IPS-18a (cell line): ENCODE results near the gene KHDC4.

Experiments used
- H3K27ac ChIP-seq: one replicate; pipeline ENCODE4 v1.5.1; 2013; ENCODE audit warnings: low read length
- H3K27me3 ChIP-seq: one replicate; pipeline ENCODE4 v1.6.1; 2013; ENCODE audit warnings: mild to moderate bottlenecking, low read length; ENCODE audit not compliant: control insufficient read depth, insufficient read depth
- H3K36me3 ChIP-seq: one replicate; pipeline ENCODE4 v1.6.1; 2013; ENCODE audit warnings: low read depth, low read length; ENCODE audit not compliant: control insufficient read depth
- H3K4me1 ChIP-seq: one replicate; pipeline ENCODE4 v1.6.1; 2013; ENCODE audit warnings: low read depth, low read length; ENCODE audit not compliant: control insufficient read depth
- H3K4me3 ChIP-seq: one replicate; pipeline ENCODE4 v1.5.1; 2013; ENCODE audit warnings: low read length
- H3K9ac ChIP-seq: one replicate; pipeline ENCODE4 v1.6.1; 2013; ENCODE audit warnings: mild to moderate bottlenecking, low read length, moderate library complexity
- H3K9me3 ChIP-seq: one replicate; pipeline ENCODE4 v1.6.1; 2013; ENCODE audit warnings: low read depth, low read length; ENCODE audit not compliant: control insufficient read depth

Gene KHDC4

GRCh38 chr1:155976062-155976912 is 42.1 kb upstream of the KHDC4 start:
- H3K9ac ChIP-seq = peak overlapping the region; percentile 88
- peak overlapping the region; percentile 70 for H3K4me3 ChIP-seq
- H3K4me1 ChIP-seq = peaks cover 43% of the 10 kb centered on the region
- H3K36me3 ChIP-seq = no peaks in the 10 kb centered on the region
- H3K27ac ChIP-seq = no peak overlapping the region
- no peaks in the 10 kb centered on the region for H3K9me3 ChIP-seq
- no peaks in the 10 kb centered on the region for H3K27me3 ChIP-seq

GRCh38 chr1:155975375-155976061 is 41.3 kb upstream of the KHDC4 start:
- H3K36me3 ChIP-seq = no peaks in the 10 kb centered on the region
- no peaks in the 10 kb centered on the region for H3K27me3 ChIP-seq
- H3K27ac ChIP-seq = no peak overlapping the region
- H3K9ac ChIP-seq = peak overlapping the region; percentile 88
- peaks cover 49% of the 10 kb centered on the region for H3K4me1 ChIP-seq
- no peaks in the 10 kb centered on the region for H3K9me3 ChIP-seq
- H3K4me3 ChIP-seq = peak overlapping the region; percentile 70

- Histone ChIP-seq H3K27ac (no peak overlapping the region), H3K4me3 (peak overlapping the region; percentile 70), H3K9ac (peak overlapping the region; percentile 88), H3K9me3 (no peaks in the 10 kb centered on the region), H3K36me3 (peaks cover 3% of the 10 kb centered on the region), H3K4me1 (peaks cover 43% of the 10 kb centered on the region), H3K27me3 (no peaks in the 10 kb centered on the region)
These were observed 40.2 kb upstream of the KHDC4 start for GRCh38 chr1:155974208-155975115.

- H3K4me3 ChIP-seq = no peak overlapping the region
- H3K4me1 ChIP-seq = peaks cover 38% of the 10 kb centered on the region
- no peaks in the 10 kb centered on the region for H3K27me3 ChIP-seq
- no peak overlapping the region for H3K27ac ChIP-seq
- H3K9me3 ChIP-seq = no peaks in the 10 kb centered on the region
- H3K36me3 ChIP-seq = peaks cover 8% of the 10 kb centered on the region
- H3K9ac ChIP-seq = no peak overlapping the region
These were observed 39.5 kb upstream of the KHDC4 start for GRCh38 chr1:155973723-155974122.

- H3K4me1 ChIP-seq = peaks cover 45% of the 10 kb centered on the region
- no peaks in the 10 kb centered on the region for H3K27me3 ChIP-seq
- no peak overlapping the region for H3K4me3 ChIP-seq
- no peak overlapping the region for H3K9ac ChIP-seq
- no peak overlapping the region for H3K27ac ChIP-seq
- peaks cover 18% of the 10 kb centered on the region for H3K36me3 ChIP-seq
- H3K9me3 ChIP-seq = no peaks in the 10 kb centered on the region
These were observed 37.9 kb upstream of the KHDC4 start for GRCh38 chr1:155971910-155972809.

- no peaks in the 10 kb centered on the region for H3K27me3 ChIP-seq
- H3K36me3 ChIP-seq = peaks cover 34% of the 10 kb centered on the region
- H3K27ac ChIP-seq = no peak overlapping the region
- no peak overlapping the region for H3K4me3 ChIP-seq
- no peaks in the 10 kb centered on the region for H3K9me3 ChIP-seq
- no peak overlapping the region for H3K9ac ChIP-seq
- H3K4me1 ChIP-seq = peaks cover 37% of the 10 kb centered on the region
These were observed 36.4 kb upstream of the KHDC4 start for GRCh38 chr1:155970531-155971167.

- H3K9me3 ChIP-seq = no peaks in the 10 kb centered on the region
- H3K27ac ChIP-seq = no peak overlapping the region
- peaks cover 46% of the 10 kb centered on the region for H3K36me3 ChIP-seq
- H3K4me1 ChIP-seq = peaks cover 24% of the 10 kb centered on the region
- no peak overlapping the region for H3K4me3 ChIP-seq
- H3K9ac ChIP-seq = no peak overlapping the region
- H3K27me3 ChIP-seq = no peaks in the 10 kb centered on the region
These were observed 35.2 kb upstream of the KHDC4 start for GRCh38 chr1:155969377-155969791.

- Histone ChIP-seq H3K9me3 (no peaks in the 10 kb centered on the region), H3K4me1 (peaks cover 20% of the 10 kb centered on the region), H3K4me3 (no peak overlapping the region), H3K9ac (no peak overlapping the region), H3K27me3 (no peaks in the 10 kb centered on the region), H3K27ac (no peak overlapping the region), H3K36me3 (peaks cover 50% of the 10 kb centered on the region)
These were observed 34.5 kb upstream of the KHDC4 start for GRCh38 chr1:155968670-155969069.

GRCh38 chr1:155968051-155968400 is 33.8 kb upstream of the KHDC4 start:
- Histone ChIP-seq H3K27me3 (no peaks in the 10 kb centered on the region), H3K4me3 (no peak overlapping the region), H3K9ac (no peak overlapping the region), H3K9me3 (no peaks in the 10 kb centered on the region), H3K4me1 (peaks cover 20% of the 10 kb centered on the region), H3K27ac (peak overlapping the region; percentile 4), H3K36me3 (peaks cover 51% of the 10 kb centered on the region)

- Histone ChIP-seq H3K36me3 (peaks cover 56% of the 10 kb centered on the region), H3K27ac (peak overlapping the region; percentile 4), H3K9me3 (no peaks in the 10 kb centered on the region), H3K4me1 (peaks cover 20% of the 10 kb centered on the region), H3K4me3 (no peak overlapping the region), H3K27me3 (no peaks in the 10 kb centered on the region), H3K9ac (no peak overlapping the region)
These were observed 33.3 kb upstream of the KHDC4 start for GRCh38 chr1:155967341-155968050.
